KG1 (cell line): ENCODE data around the gene UBE2E3.
"Not testable (repeated sequence)": the region's sequence is repeated elsewhere in the genome, so short reads cannot be mapped to it uniquely, and the experiment has no call there.

Experiments used
- DNase-seq: peaks from one replicate; lab custom pipeline; 2025; lab: John Stamatoyannopoulos, UW

The UBE2E3 gene

DNA sequence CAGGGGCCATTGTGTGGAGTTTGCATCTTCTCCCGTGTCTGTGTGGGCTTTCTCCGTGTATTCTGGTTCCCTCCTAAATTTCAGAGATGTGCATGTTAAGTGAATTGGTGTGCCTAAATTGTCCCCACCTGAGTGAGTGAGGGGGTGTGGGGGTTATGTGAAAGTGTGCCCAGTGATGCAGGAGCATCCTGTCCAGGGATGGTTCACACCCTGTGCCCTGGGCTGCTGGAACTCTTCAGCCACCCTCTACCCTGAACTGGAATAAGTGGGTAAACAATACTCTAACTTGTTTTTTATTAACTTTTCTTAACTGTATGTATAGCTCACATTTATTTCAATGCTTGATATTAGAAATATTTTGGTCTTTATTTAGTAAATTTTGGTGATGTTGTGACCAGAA lies 56.0 kb downstream of the UBE2E3 start:
- DNase-seq, result no peak

DNA sequence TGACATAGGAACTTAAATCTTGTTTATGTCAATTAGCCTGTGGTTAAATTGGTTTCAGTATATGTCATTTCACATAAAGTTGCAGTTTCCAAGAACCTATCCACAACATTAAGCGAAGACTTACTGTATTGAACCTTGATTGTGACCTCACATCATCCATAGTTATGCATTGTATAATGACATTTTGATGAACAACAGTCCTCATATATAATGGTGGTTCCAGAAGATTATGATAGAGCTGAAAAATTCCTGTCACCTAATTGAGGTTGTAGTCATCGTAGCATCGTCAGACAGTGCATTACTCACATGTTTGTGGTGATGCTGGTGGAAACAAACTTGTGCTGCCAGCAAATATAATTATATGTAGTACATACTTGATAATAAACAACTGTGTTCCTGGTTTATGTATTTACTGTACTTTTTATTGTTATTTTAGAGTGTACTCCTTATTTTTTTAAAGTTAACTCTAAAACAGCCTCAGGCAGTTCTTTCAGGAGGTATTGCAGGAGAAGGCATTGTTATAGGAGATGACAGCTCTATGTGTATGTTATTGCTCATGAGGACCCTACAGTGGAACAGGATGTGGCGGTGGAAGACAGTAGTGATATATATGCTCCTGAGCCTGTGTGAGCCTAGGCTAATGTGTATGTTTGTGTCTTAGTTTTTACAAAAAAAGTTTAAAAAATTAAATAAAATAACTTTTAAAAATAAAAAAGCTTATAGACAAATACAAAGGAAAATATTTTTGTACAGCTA lies 56.6 kb downstream of the UBE2E3 start:
- DNase-seq, result no peak

DNA sequence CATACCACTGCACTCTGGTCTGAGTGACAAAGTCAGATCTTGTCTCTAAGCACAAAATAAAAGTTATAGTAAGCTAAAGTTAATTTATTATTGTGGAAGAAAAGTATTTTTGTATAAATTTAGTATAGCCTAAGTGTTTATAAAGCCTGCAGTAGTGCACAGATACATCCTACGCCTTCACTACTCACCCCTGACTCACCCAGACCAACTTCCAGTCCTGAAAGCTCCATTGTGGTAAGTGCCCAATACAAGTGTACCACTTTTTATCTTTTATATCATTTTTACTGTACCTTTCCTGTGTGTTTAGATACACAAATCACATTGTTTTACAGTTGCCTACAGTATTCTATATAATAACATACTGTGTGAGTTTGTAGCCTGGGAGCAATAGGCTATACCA lies 57.5 kb downstream of the UBE2E3 start:
- DNase-seq, result no peak

DNA sequence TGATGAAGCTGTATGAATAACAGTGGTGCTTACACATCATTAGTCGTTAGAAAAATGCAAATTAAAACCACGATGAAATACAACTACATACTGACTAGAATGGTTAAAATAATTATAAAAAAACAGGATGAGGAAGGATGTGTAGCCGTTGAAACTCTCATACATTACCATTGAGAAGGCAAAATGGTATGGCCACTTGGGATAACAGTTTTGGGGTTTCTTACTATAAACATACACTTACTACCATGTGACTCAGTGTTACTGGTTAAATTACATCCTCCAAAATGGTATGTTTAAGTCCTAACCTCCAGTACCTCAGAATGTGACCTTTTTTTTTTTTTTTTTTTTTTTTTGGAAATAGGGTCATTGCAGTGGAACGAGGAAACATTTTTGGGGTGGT lies 58.4 kb downstream of the UBE2E3 start:
- no peak for DNase-seq

DNA sequence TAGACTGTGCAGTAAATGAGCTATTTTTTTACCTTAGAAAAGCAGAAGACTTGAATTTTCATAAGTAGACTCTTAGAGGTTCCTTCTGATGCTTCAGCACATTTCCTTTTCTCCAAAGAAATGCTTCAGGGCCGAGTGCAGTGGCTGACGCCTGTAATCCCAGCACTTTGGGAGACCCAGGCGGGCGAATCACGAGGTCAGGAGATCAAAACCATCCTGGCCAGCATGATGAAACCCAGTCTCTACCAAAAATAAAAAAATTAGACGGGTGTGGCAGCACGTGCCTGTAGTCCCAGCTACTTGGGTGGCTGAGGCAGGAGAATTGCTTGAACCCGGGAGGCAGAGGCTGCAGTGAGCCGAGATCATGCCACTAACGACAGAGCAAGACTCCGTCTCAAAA lies 60.4 kb downstream of the UBE2E3 start:
- not testable (repeated sequence) for DNase-seq

DNA sequence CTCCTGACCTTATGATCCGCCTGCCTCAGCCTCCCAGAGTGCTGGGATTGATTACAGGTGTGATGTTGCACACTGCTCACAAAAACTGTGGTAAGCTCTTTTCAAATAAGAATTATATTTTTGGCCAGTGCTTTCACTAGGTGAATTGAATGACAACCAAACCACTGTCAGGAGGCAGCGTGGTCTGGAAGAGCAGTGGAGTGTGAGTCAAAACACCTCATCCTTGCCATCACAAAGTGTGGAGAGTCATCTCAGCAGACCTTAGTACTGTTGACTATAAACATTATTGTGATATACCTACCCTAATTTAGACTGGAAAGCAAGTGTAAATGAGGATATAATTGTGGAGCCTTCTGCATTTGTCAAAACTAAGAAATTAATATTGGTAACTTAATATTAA lies 61.3 kb downstream of the UBE2E3 start:
- no peak for DNase-seq

DNA sequence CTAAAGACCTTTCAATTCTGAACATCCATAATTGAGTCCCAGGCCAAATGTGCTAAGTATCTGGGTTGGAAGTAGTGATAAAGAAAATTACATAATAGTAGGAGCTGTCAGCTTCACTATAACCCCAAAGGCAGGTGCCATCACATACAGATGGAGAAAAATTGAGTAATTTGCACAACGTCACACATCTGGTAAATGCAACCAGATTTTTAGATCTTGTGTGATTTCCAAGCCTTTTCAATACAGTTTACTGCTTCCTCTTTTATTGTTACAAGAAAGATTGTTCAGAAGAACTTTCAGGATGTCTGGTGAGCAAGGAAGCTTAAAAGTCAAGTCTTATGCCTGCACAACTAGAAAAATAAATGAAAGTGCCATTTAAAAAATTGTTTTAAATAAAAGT lies 62.3 kb downstream of the UBE2E3 start:
- DNase-seq, result no peak

DNA sequence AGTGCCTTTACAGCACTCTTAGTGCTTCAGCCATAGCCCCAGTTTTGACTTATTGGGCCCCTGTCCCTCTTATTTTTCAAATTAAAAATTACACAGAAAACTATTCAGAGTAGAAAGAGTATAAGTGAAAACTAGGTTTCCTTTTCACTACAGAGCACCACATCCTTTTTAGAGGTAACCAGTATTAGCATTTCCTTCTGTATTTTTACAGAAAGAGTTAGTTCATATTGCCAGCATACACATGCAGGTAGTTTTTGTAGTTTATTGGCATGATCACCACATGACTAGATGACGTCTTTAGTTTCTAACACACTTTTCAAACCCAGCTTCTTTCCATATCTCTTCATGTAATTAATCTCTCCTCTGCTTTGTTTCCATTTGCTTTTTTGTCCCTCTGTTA lies 66.4 kb downstream of the UBE2E3 start:
- no peak for DNase-seq

DNA sequence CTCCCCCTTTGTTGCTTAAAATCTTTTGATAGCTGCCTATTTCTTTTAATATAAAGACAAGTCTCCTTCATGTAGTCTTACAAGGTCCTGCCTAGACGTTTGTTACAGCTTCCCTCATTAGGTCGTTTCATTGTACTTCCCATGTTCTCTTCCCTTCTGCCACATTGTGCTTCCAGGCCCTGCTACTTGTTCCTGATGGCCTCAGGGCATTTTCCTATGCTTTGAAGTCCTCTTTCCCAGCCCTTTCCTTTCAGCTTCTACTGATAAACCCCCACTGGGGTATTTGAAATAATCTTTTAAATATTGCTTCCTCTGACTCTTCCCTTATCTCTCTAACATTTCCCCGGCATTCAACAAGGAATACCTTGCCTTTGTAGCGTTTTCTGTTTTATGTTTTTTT lies 67.4 kb downstream of the UBE2E3 start:
- no peak for DNase-seq

DNA sequence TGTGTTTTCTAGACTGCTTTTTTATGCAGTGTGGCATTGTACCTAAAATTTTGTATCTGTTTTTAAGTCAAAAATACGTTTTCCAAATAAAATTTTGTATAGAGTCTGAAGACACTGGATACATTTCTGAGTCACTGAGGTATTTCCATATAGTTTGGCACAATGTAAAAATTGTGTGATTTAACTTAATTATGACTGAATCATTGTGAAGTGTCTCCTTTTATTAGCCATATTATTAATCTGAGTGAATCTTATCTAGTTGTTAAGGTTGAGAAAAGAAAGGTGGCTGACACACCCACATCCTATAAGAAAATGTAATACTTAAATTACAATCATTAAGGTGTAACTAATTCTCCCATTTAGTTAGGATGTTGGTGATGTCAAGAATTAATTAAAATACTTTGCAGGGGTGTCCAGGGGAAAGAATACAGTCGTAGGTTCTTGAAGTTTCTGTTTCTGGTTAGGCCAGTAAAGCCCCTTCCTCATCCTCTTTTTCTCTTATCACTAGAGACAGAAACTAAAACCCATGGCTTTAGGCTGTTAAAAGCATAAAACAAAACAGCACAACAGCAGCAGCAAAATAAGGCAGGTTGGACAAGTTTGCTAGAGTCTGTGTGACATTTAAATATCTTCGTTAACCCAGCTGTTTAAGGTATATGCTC lies 71.6 kb downstream of the UBE2E3 start:
- no peak for DNase-seq

DNA sequence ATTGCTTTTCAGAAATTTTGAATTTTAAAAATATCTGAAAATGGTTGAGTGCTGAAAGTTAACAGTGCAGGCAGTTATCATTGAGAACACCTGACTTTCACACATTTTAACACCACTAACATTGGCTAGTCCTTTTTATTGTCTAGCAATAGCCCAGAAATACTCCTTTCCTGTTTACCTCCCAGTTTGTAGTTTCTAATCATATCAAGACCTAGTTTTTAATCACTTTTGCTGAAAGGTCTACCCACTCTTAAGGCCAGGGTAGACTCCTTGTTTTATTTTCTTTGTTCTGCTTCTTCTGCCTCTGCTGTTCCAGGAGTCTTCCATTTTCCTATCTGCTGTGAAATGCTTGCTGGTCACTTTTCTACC lies 72.1 kb downstream of the UBE2E3 start:
- DNase-seq, result no peak

DNA sequence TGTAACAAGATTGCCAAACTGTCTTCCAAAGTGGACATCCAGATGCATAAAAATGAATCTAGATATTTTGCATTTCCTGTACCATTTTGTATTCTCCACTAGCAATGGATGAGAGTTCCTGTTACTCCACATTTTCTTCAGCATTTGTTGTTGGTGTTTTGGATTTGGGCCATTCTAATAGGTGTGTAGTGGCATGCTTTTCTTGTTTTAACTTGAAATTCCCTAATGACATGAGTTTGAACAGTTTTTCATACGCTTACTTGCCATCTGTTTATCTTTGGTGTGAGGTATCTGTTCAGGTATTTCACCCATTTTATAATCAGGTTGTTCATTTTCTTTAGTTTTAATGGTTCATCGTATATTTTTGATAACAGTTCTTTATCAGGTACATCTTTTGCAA lies 73.9 kb downstream of the UBE2E3 start:
- DNase-seq, result no peak

DNA sequence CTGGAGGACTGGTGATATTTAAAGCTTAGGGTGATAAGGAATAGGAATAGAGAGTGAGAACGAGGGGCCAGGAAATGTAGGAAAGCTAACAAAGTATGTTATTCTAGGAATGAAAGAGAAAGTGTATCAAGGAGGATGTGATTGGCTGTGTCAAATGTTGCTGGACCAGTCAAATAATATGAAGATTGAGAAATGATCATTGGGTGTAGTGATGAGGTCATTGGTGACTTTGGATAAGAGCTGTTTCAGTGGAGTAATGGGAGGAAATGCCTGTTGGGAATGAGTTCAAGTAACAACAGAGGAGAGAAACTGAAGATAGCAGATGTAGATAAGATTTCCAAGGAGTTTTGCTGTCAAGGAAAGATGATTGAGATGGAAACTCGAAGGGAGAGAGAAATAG lies 74.4 kb downstream of the UBE2E3 start:
- no peak for DNase-seq

DNA sequence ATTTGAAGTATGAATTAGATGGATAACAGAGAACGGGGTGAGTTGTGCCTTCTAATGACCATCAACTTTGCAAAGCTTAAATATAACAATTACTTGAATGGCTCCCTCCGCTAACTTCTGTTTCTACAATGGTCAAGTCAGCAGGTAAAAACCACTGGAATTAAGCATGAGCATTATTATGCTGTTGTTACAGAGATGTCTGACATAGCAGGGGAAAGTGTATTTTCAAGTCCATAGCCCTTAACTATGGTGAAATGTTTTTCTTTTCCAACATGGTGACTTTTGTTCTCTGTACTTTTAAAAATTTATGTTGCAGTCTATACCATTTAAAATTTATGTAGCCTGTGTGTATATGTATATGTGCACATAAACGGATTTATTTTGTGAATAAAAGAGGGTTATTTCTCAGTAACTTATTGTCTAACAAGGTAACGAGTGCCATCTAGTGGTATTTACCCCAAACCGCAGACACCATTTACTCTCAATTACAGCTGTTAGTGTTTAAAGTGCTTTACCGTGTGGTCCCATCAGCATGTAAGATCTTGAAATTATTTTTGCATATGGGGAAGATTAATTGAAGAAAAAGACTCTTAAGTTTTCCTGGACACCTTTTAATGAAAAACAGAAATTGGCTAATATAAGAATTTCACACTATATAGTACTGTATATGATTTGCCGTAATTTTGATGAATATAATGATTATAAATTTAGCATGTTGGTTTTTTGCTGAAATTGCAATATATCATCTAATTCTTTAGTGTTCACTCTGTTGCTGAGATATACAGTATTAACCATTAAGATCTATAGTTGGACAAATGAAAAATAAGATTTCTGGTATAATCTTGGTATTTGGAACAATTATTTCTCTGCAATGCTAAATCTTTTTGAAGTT lies 78.2 kb downstream of the UBE2E3 start:
- DNase-seq, result peak; percentile 33

DNA sequence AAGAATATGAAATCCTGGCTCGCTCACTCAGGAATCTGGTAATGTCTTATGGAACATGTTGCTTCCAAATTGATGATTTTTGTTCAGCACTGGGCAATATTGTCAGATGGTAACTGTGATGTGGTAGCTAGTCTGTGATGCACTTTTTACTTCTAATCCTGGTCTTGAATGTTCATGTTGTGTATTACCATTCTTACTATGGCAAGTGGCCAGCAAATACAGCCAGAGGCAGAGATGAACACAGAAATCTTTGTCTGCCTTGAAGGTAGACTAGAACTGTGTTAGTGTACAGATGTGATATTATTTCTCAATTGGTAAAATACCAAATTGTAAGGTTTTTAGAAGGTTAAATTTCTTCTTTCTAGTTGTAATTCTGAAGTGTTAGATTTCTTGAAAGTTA lies 83.3 kb downstream of the UBE2E3 start:
- DNase-seq, result no peak

DNA sequence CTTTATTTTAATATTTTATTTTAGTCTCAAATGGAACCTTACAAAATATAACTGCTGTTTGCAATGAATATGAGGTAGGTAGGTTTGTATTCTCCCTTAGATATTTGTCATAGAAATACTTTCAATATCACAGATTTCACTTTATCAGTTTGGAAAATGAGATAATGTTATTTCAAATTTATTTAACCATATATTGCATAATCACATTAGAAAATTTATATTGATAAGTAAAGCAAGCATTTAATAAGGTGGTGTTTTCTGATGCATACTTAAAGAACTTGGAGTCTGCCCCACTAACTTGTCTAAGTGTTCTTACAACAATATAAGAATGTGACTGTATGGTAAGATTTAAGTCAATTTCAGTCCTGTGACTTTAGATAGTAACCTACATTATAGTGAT lies 85.1 kb downstream of the UBE2E3 start:
- DNase-seq, result no peak

DNA sequence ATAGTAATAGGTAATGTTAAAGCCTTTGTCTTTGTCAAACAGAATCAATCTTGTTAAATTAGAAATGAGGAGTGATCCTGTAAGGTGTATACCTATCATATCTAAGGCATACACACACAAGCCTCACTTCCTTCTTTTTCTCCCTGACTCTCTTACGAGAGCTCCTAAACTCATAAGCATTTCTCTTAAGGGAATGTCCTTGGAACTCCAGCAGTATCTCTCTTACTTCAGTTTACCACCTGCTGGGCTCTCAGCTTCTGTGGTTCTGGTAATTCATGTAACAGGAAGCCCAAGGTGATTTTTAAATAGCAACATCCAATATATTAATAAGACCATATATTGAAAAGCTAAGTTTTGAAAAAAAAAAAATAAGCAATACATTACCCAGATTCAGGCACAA lies 85.9 kb downstream of the UBE2E3 start:
- no peak for DNase-seq

DNA sequence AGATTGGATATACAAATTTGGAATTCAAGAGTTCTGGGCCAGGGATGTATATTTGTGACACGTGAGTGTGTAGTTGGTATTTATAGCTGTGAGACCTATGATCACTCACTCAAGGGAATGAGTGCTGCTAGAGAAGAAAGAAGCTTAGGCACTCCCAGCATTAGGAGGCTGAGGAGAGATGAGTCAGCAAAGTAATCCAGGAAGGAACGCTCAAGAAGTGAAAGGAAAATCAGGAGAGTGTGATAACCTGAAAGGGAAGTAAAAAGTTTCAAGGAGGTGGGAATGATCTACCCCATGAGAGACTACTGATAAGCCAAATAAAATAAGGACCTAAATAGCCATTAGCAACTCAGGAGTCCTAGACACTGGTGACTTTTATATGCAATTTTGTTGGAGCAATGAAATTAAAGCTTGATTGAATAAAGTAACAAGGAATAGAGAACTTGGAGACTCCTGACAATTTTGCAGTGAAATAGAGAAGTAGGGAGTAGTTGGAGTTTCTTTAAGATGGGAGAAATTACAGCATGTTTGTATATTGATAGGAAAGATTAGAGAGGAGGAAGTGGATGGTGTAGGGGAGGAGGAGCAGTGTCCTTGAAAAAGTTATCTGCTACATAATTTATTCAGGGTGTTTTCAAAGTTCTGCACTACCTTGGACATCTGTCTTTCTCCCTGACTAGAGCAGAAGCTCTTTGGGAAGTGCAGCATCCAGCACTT lies 89.9 kb downstream of the UBE2E3 start:
- DNase-seq, result no peak

DNA sequence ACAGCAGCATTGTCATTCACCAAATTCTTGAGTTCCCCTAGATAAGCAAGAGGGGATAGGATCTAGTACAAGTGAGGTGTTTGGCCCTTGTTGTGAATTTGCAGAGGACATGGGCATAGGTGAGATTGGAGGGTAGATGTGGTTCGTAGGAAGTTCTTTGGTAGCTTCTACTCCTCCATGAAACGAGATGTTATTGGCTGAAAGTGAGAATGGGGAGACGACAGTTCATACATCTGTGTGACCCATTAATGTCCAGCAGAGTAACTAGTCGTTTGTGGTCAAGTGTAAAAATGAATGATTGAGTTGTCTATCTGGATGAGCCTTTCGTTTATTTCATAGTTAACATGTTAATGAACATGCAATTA lies 90.4 kb downstream of the UBE2E3 start:
- no peak for DNase-seq

DNA sequence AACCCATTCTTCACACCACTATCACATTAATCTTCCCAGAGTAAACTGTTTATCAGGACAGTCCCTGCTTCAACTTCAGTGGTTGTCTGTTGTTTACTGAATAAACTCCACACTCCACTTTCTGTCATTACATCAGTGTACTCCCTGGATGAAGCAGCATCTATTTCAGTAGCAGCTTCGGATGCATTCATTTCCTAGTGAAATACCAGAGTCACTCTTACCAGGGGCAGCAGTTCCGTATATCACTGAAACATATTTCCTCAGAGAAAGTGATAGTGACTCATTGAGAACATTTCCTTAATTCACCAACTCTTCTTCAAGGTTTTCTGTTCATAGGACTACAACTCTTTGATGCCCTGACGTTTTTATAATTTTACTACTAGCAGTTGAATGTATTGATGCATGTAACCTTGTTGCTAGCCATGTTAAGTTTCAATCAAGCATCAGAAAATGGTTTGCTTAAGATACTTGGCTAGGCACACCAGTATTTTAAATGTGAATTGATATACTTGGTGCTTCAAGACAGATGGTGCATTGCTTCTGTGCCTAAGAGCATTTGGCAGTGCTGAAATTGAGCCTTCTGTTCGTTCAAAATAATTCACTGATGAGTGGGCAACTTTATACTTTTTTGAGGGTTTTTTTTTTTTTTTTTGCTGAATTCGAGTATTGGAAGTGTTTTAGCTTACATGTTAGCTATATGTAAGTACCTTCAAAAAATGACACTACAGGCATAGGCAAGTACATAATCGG lies 92.3 kb downstream of the UBE2E3 start:
- DNase-seq, result no peak

DNA sequence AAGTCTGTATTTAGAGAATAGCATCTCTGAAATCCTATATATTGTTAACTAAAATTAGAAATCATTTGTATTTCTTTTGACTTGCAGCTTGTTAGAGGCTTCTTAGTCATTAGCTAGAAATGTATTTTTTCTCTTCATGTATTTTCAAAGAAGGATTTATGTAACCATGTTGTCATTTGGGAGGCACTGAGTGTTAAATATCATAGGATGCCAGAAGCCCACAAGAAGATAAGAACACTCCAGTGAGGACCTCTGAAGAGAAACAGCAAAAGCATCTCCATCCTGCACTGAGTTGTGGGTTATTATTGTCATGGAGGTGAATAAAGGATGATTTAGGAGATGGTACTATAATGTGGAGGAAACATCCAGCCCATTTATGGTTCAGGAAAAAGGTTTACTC lies 93.5 kb downstream of the UBE2E3 start:
- DNase-seq, result no peak

DNA sequence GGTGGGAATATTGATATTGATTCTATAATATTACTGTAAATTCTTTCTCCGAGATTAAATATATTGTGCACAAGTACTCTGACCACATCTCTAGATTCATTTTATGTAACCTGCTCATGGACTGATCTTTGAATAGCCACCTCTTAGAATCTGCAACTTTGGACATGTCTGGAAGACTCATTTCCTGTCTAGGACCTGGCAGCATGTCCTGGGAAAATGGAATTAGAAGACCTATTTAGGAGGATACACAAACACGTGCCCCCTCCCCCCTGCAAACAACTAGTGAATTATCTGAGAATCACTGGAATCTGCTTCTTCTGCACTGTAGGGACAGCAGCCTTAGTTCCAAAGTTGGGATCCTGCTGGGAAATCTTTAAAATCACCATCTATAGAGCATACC lies 94.1 kb downstream of the UBE2E3 start:
- DNase-seq, result no peak
